HG03066 (cell line): ENCODE results near the gene KDM2A.

Experiments used
- ATAC-seq: cut with Tn5 transposase; IDR thresholded peaks from one replicate; pipeline ENCODE4 v1.9.1; 2021; ENCODE audit warnings: low read depth; ENCODE audit not compliant: unreplicated experiment

Gene KDM2A

DNA sequence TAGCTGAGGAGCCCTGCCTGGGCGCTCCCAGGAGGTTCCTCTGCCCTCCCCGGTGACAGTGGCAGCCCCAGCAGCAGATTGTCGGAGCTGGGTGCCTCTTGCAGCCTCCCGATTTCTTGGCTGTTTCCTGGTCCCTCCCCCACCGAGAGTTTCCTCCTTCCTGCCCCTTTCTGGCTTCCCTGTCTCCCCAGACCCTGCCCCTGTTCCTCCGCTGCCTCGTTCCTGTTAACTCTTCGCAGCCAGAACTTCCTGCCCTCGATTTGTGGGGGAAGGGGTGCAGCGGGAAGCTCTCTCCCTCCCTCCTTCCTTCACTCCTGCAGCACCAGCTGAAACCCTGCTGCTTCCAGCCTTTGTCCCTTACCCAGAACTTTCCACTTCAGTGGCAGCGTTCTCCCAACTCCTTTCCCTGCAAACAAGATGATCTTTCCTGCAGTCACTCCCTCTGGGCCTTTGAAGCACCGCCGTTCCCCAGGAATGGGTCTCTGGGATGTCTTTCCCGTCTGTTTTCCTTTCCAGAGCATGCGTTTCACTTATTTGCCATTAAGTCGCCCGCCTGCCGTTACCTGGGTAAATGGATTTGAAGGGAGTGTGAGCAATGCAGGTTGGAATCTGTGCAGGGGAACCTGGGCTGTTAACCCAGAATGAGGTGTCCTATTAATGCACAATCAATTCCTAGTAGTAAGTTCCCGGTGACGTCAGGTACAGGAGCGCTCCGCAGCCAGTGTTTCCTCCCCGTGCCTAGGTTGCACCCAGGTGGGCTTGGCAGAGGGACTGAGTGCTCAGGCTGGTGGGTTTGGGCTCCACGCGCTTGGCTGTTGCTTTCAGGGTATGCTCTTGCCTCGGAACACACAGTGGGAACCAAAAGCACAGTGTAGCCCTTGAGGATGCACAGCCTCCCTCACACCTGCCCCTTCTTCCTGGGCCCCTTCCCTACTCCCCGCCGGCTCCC is 151.5 kb downstream of the KDM2A start:
- ATAC-seq: no peak

DNA sequence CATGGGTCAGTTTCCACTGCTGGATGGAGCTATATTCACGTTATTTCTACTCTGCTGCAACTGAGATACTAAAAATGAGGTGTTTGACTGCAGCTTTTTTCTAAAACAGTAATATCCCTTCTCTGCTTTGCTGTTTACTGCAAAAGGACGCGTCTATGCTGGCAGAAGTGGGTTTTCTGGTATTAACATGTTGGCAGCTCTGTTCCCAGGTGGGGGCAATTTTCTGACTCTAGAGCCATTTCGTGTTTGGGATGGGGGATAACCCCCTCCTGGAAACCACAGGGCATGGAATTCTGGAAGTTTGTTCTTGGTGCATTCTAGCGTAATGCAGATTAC is 152.1 kb downstream of the KDM2A start:
- no peak for ATAC-seq

DNA sequence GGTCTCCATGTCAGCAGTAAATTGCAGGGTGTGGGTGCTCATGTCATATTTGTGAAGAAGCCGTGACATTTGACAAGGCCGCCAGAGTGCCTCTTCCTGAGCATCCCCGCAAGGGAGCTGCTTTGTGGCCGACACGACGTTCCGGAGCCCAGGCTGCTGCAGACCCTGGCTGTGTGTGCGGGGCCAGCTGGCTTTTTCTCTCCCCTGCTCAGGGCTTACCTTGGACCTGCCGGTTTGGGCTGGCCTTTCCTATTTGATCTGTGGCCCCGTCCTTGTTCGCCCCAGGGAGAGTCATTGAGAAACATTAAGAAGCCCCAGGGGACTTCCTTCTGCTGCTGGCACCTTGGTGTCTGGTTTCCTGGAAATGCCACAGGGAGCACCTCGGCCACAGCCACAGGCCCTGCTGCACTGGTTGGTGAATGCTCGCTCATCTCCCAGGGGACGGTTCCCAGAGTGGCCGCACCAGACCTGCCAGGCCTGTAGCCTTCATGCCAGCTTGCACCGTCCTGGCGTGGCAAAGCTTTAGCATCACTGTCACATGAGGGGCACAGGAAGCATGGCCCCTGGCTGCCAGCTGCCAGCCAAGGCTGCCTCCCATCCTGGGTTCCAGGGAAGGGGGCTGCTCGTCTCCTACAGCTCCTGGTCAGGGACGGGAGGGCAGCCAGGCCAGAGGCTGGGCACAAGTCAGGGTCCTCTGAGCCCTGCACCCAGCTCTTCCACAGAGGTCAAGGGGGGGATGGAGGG is 152.7 kb downstream of the KDM2A start:
- no peak for ATAC-seq

DNA sequence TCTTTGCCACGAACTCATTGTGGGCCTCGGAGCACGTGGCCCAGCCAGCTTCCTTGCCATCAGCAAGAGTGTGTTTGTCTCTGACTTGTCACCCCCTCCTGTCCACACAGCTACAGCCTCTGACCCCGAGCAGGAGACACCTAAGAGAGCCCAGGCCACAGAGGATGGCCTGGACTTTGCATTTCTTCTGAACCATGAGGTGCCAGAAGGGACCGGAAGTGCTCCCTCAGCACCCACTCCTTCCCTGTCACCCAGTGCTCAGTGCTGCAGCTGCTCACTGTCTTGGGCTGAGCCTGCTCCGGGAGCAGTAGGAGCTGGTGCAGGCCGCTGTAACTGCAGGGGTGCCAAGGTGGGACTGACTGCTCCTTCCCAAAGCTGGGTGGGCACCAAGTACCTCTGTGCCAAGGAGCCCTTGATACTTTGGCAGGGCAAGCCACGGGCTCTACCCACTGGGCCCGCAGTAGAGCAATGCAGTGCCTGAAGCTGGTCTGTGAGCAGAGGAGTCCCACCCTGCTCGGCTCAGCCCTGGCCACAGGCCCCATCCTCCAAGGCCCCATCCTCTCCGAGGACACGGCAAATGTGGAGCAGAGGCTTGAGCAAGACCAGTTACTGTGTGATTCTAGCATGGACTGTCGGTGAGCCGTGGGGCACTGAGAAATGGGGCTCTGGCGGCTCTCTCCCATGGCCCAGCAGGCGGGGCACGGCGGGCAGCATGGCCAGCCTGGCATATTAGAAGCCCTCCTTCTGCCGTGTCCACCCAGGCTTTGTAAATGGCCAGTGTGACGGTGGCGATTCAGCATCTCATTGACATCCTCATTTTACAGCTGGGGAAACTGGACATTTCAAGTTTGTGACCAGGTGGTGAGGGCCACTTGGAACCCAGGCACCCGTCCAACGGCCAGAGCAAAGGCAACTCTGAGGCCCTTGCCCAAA is 153.5 kb downstream of the KDM2A start:
- ATAC-seq: no peak

DNA sequence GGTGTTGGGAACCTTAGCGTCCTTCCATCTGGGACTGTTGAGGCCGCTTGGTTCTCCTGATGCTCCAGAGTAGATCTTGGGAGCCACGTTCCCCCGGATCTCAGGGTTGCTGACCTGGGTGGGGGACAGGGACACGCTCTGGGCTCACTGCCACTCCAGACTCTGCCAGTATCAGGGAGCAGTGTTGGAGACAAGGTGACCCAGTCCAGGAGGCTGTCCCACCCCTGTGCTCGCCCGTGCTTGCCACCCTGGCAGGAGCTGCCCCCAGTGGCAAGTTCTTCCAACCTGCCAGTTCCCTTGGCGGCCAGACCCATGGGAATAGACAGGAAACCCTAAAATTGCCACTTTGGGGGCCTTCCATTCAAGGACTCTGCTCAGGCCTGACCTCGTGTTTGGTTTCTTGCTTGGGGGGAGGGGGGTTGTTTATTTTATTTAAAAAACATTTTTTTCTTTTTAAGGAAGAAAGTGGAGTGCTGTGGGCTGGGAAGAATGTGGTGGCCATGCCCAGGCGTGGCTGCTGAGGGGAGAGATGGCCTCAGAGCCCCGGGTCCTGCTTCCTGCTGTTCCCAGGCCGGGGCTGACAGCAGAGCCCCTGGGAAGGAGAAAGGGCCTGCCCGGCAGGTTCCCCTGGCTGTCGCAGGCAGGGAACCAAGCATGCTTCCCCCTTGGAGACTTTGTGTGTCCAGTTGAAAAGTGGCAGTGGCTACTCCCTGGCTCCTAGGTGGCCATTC is 154.4 kb downstream of the KDM2A start:
- no peak for ATAC-seq

DNA sequence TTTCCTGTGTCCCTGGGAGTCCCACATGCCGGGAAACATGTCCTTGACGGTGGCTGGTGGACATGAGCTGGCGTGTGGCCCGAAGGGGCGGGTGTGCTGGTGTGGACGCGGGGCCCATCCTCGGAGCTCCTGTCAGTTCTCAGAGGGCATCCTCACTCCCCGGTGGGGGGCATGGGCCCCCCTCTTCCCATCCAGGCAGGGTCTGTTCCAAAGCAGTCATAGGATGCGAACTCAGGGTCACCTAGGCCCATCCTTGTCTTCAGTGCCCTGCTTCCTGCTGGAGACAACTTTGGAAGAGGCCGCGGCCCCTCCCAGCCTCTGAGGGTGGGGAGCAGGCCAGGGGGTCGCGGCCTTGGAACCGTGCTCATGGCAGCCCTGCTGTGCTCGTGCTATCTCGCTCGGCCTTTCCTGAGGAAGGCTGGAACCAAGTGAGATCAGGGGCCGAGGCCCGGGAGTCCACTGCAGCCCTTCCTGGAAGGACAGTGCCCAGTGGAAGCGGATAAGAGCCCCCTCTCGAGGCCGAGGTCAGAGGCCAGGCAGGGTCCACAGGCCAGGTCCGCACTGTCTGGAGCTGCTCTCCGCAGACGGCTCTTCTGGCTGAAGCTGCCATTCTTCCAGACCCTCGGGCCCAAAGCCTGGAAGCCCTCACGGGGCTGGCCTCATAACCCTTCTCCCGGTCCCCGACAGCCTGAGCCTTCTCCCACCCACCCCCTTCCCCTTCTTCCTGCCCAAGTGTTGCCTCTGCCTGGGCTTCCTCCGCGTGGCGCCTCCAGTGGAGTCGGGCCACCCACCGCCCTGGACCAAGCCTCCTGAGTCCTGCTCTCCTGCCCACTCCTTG is 155.9 kb downstream of the KDM2A start:
- ATAC-seq: no peak

DNA sequence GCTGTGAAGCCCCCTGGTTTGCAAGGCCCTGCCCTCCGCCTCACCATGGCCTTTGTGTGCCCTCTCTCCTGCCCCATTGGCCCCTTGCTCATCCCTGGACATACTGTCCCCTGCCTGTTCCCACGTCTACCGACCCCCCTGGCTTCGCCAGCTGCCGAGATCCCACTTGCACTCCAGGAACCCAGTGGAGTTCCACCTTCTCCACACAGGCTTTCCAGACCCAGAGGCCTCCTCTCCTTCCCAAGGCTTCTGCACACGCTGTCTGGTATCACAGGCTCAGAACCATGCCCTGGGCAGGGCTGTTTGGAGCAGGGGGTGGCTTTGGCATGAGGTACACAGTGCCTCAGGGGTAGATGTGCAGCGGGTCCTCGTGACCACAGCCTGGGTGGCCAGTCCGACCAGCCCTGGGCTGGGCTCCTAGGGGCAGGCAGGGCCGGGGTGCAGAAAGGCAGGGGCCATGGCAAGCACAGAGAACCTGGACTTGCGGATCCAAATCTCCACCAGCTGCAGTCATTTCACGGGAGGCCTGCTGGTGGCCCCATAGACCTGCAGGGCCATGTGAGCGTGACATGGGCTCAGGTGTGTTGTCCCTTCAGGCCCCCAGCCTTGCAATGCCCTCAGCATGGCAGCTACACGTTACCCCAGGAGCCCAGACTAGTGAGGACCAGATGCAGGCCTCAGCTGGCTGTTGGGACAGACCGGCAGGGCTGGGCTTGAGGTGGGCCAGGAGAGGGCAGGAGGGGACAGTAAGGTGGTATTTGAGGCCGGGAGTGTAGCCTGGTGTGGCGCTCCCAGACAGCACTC is 156.7 kb downstream of the KDM2A start:
- ATAC-seq: no peak

DNA sequence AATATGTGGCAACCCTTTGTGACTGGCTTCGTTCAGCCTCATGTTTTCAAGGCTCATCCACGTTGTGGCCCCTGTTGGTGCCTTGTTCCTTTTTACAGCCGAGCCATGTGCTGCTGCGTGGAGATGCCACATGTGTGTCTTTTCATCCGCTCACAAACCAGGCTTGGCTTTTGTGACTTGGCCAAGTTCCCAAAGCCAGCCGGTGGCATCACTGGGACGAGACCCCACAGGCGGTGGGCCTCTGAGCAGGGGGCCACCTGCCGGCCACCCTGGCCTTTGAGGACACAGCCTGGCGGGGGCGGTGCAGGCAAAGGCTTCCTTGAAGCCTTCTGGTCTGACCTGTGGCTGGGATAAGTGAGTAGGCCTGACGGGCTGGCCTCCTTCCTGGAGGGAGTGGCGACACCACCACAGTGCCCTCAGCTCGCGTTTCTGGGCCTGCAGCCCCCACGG is 157.7 kb downstream of the KDM2A start:
- ATAC-seq: no peak

DNA sequence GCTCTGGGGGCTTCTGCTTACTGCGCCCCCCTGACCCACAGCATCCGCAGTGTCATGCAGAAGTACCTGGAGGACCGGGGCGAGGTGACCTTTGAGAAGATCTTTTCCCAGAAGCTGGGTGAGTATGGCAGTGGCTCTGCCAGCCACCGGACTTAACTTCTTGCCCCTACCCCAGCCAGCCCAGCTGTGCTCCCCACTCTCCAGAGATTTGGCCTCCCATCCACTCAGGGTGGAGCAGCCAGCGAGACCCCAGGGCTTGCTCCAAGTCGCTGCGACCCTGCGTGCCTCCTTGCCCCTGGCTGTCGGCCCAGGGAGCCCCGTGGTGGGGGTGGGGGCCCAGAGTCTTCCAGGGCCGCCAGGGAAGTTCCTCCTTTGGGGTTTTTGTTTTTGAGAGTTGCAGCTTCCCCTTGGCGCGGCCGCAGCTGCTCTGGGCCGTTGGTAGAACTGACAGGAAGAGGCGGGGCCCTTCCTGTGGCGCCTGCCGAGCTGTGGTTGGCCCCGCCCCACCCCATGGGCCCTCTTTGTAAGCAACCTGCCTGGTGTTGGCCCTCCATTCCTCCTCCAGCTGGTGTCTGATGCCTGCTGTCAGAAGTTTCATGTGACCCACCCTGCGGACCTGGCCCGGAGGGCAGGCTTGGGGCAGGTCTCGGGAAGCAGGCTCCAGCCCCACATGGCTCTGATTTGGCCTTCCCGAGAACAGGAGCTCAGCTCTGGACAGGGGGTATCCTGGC is 158.3 kb downstream of the KDM2A start:
- peak; percentile 82 for ATAC-seq

DNA sequence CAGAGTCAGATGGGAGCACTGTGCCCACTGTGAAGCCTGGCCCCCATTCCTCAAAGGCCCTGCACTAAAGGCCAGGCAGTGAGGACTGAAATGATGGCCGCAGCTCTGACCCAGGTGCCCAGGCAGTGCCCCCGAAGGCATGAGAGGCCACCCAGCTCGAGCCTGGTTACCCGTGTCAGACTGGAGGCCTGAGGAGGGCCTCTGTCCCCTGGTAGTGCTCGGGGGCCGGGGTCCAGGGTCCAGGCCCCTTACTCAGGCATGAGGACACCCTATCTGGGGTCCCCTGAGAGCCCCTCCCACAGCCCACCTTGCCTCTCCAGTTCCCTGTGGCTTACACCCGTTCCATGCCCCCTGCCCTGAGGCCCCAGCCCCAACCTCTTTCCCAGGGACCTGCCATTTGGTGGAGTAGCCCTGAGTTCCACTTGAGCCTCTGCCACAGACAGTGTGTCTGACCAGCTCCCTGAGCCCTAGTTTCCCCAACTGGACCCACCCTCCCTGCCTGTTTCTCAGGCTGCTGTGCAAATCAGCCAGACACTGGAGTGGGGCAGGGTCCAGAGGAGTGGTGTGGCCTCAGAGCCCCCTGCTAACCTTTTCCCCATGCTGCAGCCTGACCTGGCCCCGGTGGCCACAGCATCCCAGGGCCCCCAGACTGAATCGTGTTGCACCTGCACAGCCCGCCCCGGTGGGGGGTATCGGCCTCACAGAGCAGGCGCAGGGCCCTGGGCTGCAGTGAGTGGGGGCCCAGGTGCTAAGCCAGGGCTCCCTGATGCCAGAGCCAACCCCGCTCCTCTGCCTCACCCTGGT is 159.3 kb downstream of the KDM2A start:
- ATAC-seq: no peak

DNA sequence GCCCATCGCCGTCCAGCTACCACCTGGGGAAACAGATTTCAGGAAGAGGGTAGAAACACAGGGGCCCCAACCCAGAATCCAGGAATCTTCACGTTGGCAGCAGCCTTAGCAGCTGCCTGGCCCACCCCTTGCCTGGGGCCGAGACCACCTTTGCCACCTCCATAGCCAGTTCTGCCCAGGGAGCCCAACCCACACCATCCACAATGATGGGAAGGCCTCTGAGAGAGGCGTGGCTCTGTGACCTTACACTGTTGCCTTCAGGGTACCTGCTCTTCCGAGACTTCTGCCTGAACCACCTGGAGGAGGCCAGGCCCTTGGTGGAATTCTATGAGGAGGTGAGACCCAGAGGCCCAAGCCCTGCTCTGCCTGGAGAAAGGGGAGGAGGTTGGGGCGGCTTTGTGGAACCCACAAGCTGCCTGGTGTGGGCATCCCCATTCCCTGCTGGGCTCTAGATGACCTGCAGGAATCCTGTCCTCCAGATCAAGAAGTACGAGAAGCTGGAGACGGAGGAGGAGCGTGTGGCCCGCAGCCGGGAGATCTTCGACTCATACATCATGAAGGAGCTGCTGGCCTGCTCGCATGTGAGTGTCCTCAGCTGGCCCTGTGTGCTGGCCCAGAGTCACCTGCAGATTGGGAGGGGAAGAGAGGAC is 160.0 kb downstream of the KDM2A start:
- no peak for ATAC-seq

DNA sequence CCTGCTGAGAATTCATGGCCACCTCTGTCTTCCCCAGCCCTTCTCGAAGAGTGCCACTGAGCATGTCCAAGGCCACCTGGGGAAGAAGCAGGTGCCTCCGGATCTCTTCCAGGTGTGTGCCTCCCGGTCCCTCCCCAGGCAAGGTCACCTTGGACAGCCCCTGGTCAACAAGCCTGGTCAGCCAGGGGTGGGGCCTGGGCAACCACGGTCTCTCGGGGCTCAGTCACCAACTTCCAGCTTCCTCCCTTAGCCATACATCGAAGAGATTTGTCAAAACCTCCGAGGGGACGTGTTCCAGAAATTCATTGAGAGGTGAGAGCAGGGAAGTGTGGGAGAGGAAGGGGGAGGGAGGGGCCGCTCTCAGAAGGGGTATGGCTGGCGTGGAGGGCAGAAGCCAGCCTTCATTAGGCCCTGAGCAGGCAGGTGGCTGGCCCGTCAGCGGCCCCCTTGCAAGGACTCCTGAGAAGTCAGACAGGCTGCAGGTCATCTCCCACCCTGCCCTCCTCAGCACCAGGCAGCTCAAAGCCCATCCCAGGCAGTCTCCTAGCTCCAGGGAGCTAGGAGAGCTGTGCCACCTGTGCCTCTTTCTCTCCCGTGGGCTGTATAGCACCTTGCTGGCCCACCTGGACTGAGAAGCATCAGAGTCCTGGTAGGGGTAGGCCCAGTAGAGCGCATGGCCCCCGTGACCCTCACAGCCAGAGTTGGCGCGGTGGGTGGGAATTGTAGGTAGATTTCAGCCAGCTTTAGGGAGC is 160.7 kb downstream of the KDM2A start:
- no peak for ATAC-seq

DNA sequence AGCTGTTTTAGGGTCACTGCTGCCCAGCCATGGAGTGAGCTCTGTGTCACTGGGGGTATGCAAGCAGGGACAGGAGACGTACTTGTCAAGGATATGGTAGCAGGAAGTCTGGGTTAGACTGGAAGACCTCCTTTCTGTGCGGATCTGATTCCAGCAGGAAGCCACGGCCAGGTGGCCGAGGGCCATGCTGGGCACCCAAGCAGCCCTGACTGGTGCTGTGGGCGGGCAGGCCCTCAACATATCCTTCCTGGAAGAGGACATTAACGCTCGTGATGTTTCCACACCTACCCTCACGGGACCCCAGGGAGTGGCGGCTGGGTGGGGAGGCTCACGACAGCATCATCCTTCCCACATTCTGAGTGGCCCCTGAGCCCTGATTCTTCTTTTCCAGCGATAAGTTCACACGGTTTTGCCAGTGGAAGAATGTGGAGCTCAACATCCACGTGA is 161.3 kb downstream of the KDM2A start:
- ATAC-seq: no peak

DNA sequence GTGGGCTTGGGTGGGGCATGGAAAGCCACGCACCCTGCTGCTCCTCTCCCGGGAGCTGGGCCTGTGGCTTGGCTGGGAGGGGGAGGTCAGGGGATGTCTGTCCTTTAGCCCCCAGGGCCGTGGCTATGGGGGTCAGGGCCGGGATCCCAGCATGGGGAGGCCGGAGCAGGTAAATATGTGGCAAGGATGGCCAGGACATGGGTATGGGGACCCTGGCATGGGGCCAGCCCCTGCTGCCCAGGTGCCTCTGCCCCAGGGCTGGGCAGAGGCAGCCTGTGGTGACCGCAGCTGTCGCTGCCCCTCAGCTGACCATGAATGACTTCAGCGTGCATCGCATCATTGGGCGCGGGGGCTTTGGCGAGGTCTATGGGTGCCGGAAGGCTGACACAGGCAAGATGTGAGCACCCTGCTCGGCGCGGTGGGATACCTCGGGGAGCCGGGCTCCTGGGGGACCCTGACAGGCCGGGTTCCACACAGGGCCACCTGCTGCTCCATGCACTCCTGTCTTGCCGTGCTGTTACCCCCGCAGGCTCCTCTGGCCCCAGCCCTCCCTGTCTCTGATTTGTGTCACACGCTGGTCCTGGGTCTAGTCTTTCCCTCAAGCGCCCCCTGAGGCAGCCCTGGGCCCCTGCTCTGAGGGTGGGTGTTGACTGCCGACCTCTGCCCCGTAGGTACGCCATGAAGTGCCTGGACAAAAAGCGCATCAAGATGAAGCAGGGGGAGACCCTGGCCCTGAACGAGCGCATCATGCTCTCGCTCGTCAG is 161.9 kb downstream of the KDM2A start:
- no peak for ATAC-seq

DNA sequence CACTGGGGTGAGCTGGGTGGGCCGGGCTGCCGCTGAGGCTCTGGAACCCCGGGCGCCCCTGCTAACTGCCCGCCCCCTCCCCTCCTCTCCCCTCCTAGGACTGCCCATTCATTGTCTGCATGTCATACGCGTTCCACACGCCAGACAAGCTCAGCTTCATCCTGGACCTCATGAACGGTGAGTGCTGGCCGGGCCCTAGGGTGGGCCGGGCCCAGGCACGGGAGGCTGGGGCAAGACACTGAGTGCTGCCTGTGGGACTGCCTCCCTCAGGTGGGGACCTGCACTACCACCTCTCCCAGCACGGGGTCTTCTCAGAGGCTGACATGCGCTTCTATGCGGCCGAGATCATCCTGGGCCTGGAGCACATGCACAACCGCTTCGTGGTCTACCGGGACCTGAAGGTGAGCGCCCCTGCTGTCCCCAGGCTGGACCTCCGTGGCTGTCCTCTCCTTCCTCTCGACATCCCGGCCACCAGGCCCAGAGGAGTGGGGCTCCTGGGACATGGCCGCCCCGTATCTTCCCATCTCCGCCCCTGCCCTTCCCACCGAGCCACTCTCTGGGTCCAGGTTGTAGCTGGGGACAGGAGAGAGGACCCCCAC is 162.6 kb downstream of the KDM2A start:
- no peak for ATAC-seq
